Keratinocyte (primary cell): ENCODE data around the gene LRP1B. TPM values are rescaled to one million over a fixed set of nuclear protein-coding genes. Genes with fewer than 3 reads are reported as not detected.

ENCODE experiments used
- DNase-seq: peaks from one replicate; pipeline ENCODE4 v3.0.0-alpha.2; 2011; ENCODE audit warnings: low read depth, missing footprints, low spot score
- FAIRE-seq: peaks from 2 replicates; lab custom pipeline; 2011; peaks lifted over from hg19 to GRCh38; lab: Jason Lieb, UNC
- H2AFZ ChIP-seq: 2 replicates; pipeline ENCODE4 v1.6.0; 2012; ENCODE audit warnings: low read length, control low read depth, inconsistent platforms; ENCODE audit not compliant: control insufficient read depth
- H3K27ac ChIP-seq: 2 replicates; pipeline ENCODE4 v1.5.1; 2011; ENCODE audit warnings: low read length; ENCODE audit not compliant: control insufficient read depth, insufficient read depth
- H3K27me3 ChIP-seq: 3 replicates; pipeline ENCODE4 v1.6.0; 2011; ENCODE audit warnings: low read length; ENCODE audit not compliant: control insufficient read depth, insufficient read depth; ENCODE audit errors: extremely low read depth
- H3K36me3 ChIP-seq, 2 experiments: 2 replicates in 1 of 2; 3 replicates in 1 of 2; pipeline ENCODE4 v1.5.1; 2011; ENCODE audit warnings: low read length in 2 of 2, mild to moderate bottlenecking in 1 of 2; ENCODE audit not compliant: control insufficient read depth in 2 of 2, insufficient read depth in 2 of 2; ENCODE audit errors: extremely low read depth in 1 of 2
- H3K4me1 ChIP-seq: 3 replicates; pipeline ENCODE4 v1.5.1; 2011; ENCODE audit warnings: low read length; ENCODE audit not compliant: control insufficient read depth, insufficient read depth; ENCODE audit errors: extremely low read depth
- H3K4me2 ChIP-seq: 3 replicates; pipeline ENCODE4 v1.6.0; 2011; ENCODE audit warnings: low read depth, low read length; ENCODE audit not compliant: control insufficient read depth, insufficient read depth; ENCODE audit errors: extremely low read depth
- H3K4me3 ChIP-seq, 3 experiments: fragments of 200-600 bp in 1 of 3; sonication (generic) in 1 of 3; 2 replicates in 2 of 3; 3 replicates in 1 of 3; pipeline ENCODE4 v1.5.1; 2011 to 2016; ENCODE audit warnings: low read length in 3 of 3, mild to moderate bottlenecking in 3 of 3, control low read depth in 2 of 3, inconsistent platforms in 1 of 3, low read depth in 1 of 3, mixed read lengths in 1 of 3, mixed run types in 1 of 3, moderate library complexity in 1 of 3; ENCODE audit not compliant: control insufficient read depth in 2 of 3, insufficient read depth in 2 of 3; ENCODE audit errors: extremely low read depth in 1 of 3
- H3K79me2 ChIP-seq: 2 replicates; pipeline ENCODE4 v1.6.0; 2012; ENCODE audit warnings: low read length; ENCODE audit not compliant: control insufficient read depth, insufficient read depth
- H3K9ac ChIP-seq: 3 replicates; pipeline ENCODE4 v1.6.0; 2011; ENCODE audit warnings: low read length; ENCODE audit not compliant: control insufficient read depth, insufficient read depth; ENCODE audit errors: extremely low read depth
- H3K9me1 ChIP-seq: 3 replicates; pipeline ENCODE4 v1.6.0; 2011; ENCODE audit warnings: low read length; ENCODE audit not compliant: control insufficient read depth, insufficient read depth; ENCODE audit errors: extremely low read depth
- H3K9me3 ChIP-seq: 2 replicates; pipeline ENCODE4 v1.5.1; 2012; ENCODE audit warnings: low read depth, low read length; ENCODE audit not compliant: control insufficient read depth
- H4K20me1 ChIP-seq: 3 replicates; pipeline ENCODE4 v1.6.0; 2011; ENCODE audit warnings: low read length; ENCODE audit not compliant: control insufficient read depth, insufficient read depth; ENCODE audit errors: extremely low read depth
- EZH2 ChIP-seq: IDR thresholded peaks from one replicate; pipeline ENCODE4 v1.6.1; 2012; ENCODE audit warnings: inconsistent platforms, mild to moderate bottlenecking, low read length, moderate library complexity
- dilution Hi-C: fragments of 300-500 bp; cut with MboI; formaldehyde crosslinking; loops from one replicate; pipeline ENCODE4 v1.7.0; 2020; ENCODE audit warnings: low sequenced_read_pairs; ENCODE audit not compliant: extremely low pct_ligation_motif_present
- polyA plus RNA-seq, 5 experiments: library from polyadenylated mRNA; depleted of rRNA in 3 of 5; stranded (reverse) in 3 of 5; stranded (forward) in 1 of 5; unstranded in 1 of 5; fragments of >200 nt; gene quantifications; 1 replicate in 1 of 5; 2 replicates in 3 of 5; 3 replicates in 1 of 5; pipeline versions ENCODE4 v1.2.1 to v1.2.3, GENCODE V29; 2011 to 2012; ENCODE audit warnings: missing spikeins in 2 of 5, low read depth in 1 of 5, low replicate concordance in 1 of 5
- TF ChIP-seq, protein P1 (sequence below), 3 experiments: IDR thresholded peaks in 1 of 3; conservative IDR thresholded peaks in 1 of 3; optimal IDR thresholded peaks in 1 of 3; 2 replicates in 2 of 3; 3 replicates in 1 of 3; pipeline versions ENCODE3 to v1.5.1; 2011; ENCODE audit warnings: low read length in 3 of 3, mild to moderate bottlenecking in 3 of 3, moderate library complexity in 2 of 3, control low read depth in 1 of 3, inconsistent platforms in 1 of 3; ENCODE audit not compliant: insufficient read depth in 2 of 3; ENCODE audit errors: extremely low read depth in 1 of 3

The LRP1B gene
- polyA plus RNA-seq, 1 donor (not counting 4 experiments of a cell fraction or from before 2014, with no cell fraction given) = not detected

DNA sequence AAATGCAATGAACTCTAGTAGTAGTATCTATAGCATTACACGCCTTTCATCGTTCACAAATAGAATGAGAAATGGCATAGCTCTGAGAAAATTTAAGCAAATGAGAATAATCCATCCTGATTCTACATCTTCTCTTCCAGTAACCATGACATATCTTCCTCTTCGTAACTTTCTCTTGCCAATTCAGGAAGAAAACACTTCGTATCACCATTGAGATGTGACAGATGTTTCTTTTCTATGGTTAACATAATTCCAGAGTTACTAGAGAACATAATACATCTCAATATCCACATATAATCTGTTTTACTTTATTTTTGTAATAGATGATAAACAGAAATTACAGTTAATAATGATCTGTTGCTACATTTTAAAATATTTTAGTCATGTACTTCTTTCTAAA is 1527.4 kb downstream of the LRP1B start:
- Histone ChIP-seq H3K9ac (no peak overlapping the region), H3K36me3 (no peaks in the 10 kb centered on the region), H4K20me1 (no peaks in the 10 kb centered on the region), H3K79me2 (no peaks in the 10 kb centered on the region), H3K9me1 (no peaks in the 10 kb centered on the region), H3K4me2 (no peak overlapping the region), H3K27ac (no peak overlapping the region), H3K4me1 (no peaks in the 10 kb centered on the region), H2AFZ (no peak overlapping the region), H3K27me3 (no peaks in the 10 kb centered on the region), H3K4me3 (no peak overlapping the region), H3K9me3 (no peaks in the 10 kb centered on the region)
- TF ChIP-seq EZH2 = no peak
- TF ChIP-seq, protein P1, sequence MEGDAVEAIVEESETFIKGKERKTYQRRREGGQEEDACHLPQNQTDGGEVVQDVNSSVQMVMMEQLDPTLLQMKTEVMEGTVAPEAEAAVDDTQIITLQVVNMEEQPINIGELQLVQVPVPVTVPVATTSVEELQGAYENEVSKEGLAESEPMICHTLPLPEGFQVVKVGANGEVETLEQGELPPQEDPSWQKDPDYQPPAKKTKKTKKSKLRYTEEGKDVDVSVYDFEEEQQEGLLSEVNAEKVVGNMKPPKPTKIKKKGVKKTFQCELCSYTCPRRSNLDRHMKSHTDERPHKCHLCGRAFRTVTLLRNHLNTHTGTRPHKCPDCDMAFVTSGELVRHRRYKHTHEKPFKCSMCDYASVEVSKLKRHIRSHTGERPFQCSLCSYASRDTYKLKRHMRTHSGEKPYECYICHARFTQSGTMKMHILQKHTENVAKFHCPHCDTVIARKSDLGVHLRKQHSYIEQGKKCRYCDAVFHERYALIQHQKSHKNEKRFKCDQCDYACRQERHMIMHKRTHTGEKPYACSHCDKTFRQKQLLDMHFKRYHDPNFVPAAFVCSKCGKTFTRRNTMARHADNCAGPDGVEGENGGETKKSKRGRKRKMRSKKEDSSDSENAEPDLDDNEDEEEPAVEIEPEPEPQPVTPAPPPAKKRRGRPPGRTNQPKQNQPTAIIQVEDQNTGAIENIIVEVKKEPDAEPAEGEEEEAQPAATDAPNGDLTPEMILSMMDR (optimal IDR thresholded peaks at IDR 0.05 in 1 of 3, IDR thresholded peaks at IDR 0.05 in 1 of 3, conservative IDR thresholded peaks at IDR 0.05 in 1 of 3; ENCODE audit: extremely low read depth in 1 of 3, insufficient read depth in 2 of 3, low read length in 3 of 3) = no peak
- FAIRE-seq = no peak
- dilution Hi-C loops = no loop called here
- DNase-seq = no peak

DNA sequence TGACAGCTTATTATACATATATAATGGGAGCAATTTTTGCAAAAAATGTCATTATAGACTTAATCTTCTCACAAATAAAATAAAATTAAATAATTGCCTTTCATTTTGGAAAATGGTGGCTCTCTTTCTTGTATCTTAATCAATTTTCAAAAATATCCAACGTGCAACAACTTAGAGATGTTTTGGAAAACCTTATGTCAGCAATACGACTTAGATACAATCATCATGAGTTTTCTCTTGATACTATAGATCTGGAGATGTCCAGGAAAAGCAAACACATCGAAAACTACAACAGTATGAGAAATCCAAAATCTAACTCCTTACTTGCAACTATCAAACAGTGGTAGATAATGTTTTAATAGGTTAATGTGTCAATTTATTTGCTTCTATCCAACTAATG is 1529.0 kb downstream of the LRP1B start:
- H4K20me1 ChIP-seq = no peaks in the 10 kb centered on the region
- H3K79me2 ChIP-seq = no peaks in the 10 kb centered on the region
- no peak overlapping the region for H3K4me3 ChIP-seq
- no peak overlapping the region for H3K4me2 ChIP-seq
- H2AFZ ChIP-seq = no peak overlapping the region
- FAIRE-seq (no peak), DNase-seq (no peak)
- no peaks in the 10 kb centered on the region for H3K36me3 ChIP-seq
- H3K27ac ChIP-seq = no peak overlapping the region
- TF ChIP-seq, protein P1 (optimal IDR thresholded peaks at IDR 0.05 in 1 of 3, IDR thresholded peaks at IDR 0.05 in 1 of 3, conservative IDR thresholded peaks at IDR 0.05 in 1 of 3; ENCODE audit: extremely low read depth in 1 of 3, insufficient read depth in 2 of 3, low read length in 3 of 3) = no peak
- TF ChIP-seq EZH2 = no peak
- no peaks in the 10 kb centered on the region for H3K4me1 ChIP-seq
- no peaks in the 10 kb centered on the region for H3K9me3 ChIP-seq
- H3K9me1 ChIP-seq = no peaks in the 10 kb centered on the region
- dilution Hi-C loops = no loop called here
- H3K27me3 ChIP-seq = no peaks in the 10 kb centered on the region
- H3K9ac ChIP-seq = no peak overlapping the region
